Pancreas (tissue), 10 donors: Measurements from ENCODE around the gene LAMC2. TPM values are rescaled to one million over a fixed set of nuclear protein-coding genes. Genes with fewer than 3 reads are reported as not detected.

Experiments
- ATAC-seq, 4 donors: fragments of 200-7000 bp; cut with Tn5 transposase; one replicate each; pipeline versions ENCODE4 v1.8.0 to v1.9.1; 2020; ENCODE audit warnings: mild to moderate bottlenecking in 4 of 4, moderate library complexity in 4 of 4
- DNase-seq, 6 donors: peaks; one replicate each; pipeline ENCODE4 v3.0.0-alpha.2; 2020
- FAIRE-seq: peaks from 2 replicates; lab custom pipeline; 2012; peaks lifted over from hg19 to GRCh38; lab: Jason Lieb, UNC
- H3K27ac ChIP-seq, 4 donors: fragments of 200-600 bp; sonication (generic); 1 replicate in 3 of 4; 2 replicates in 1 of 4; pipeline versions ENCODE4 v1.5.0 to v1.8.0; 2020
- H3K27me3 ChIP-seq, 4 donors: fragments of 200-600 bp; one replicate each; pipeline ENCODE4 v1.8.0; 2021
- H3K36me3 ChIP-seq, 3 donors: fragments of 200-600 bp; sonication (generic) in 1 of 3; one replicate each; pipeline versions ENCODE4 v1.5.0 to v1.8.0; 2020 to 2021
- H3K4me1 ChIP-seq, 3 donors: fragments of 200-600 bp; one replicate each; pipeline ENCODE4 v1.8.0; 2021
- H3K4me3 ChIP-seq, 4 donors: fragments of 200-600 bp; sonication (generic) in 2 of 4; one replicate each; pipeline versions ENCODE4 v1.5.0 to v1.8.0; 2020 to 2021
- H3K9me3 ChIP-seq, 4 donors: fragments of 200-600 bp; one replicate each; pipeline ENCODE4 v1.8.0; 2021
- CTCF ChIP-seq, 4 donors: fragments of 200-600 bp; sonication (generic) in 3 of 4; IDR thresholded peaks; one replicate each; pipeline versions ENCODE4 v1.5.0 to v1.8.0; 2021; ENCODE audit warnings: antibody characterized with exemption in 4 of 4
- WGBS, 2 donors: extraction: QIAGEN DNeasy Blood & Tissue Kit; methylation state at CpG; one replicate each; pipeline ENCODE4 v1.1.7; 2013; 5-methylcytosine and 5-hydroxymethylcytosine counted together
- intact Hi-C, 3 donors: fragments of 100-400 bp; cut with DNase I; formaldehyde crosslinking; loops; one replicate each; pipeline versions ENCODE4 v1.11.1 to v1.14.2; 2022
- polyA plus RNA-seq, 2 donors: library from polyadenylated mRNA; stranded (reverse); fragments of 200-250 nt; gene quantifications; one replicate each; pipeline ENCODE4 v1.2.3, GENCODE V29; 2013
- total RNA-seq, 6 donors: library from RNA; stranded (reverse); fragmentation: NEBNext Ultra II Directional in 4 of 6; extraction: Animal tissue kit (Norgen Biotek cat#: 25700) in 4 of 6; gene quantifications; one replicate each; pipeline versions ENCODE4 v1.2.1 to v1.2.4, GENCODE V29; 2021 to 2023
- donor health status: healthy with polysubstance abuse.
- donor health status: DM: no; HTN: no; CAD: no; lungs with moderate emphysema.
- donor health status: DM: no; HTN: no; CAD: no.
- donor health status: control.
- donor health status: control.
- donor health status: Bipolar disorder and iron deficiency.
- donor health status: DM: yes; HTN: yes; CAD: no.
- donor health status: DM: no; HTN: no; CAD: no.
- donor health status: DM: no; HTN: no; CAD: no.
- donor health status: DM: yes; HTN: yes; CAD: no.

Gene LAMC2
- total and polyA plus RNA-seq, 8 donors = 1.3 to 31.2 (median 2.2) TPM

GRCh38 chr1:183142171-183142570, 43.9 kb upstream of the LAMC2 start:
- intact Hi-C loops = no loop called here
- no peaks in the 10 kb centered on the region for H3K27me3 ChIP-seq
- no peak for DNase-seq
- H3K36me3 ChIP-seq = peaks cover 0 to 33% (median 6%) of the 10 kb centered on the region in 3 donors
- H3K9me3 ChIP-seq = no peaks in the 10 kb centered on the region
- H3K4me1 ChIP-seq = peaks cover 0 to 15% (median 4%) of the 10 kb centered on the region in 3 donors
- 65 to 67% methylated on average over 2 of the region's 2 CpGs for WGBS, 2 donors
- no peak overlapping the region for H3K4me3 ChIP-seq
- no peak for FAIRE-seq
- no peak for ATAC-seq
- TF ChIP-seq CTCF (IDR thresholded peaks at IDR 0.05) = no peak
- no peak overlapping the region for H3K27ac ChIP-seq

GRCh38 chr1:183143576-183144315, 42.3 kb upstream of the LAMC2 start:
- 85 to 88% methylated on average over 7 of the region's 7 CpGs for WGBS, 2 donors
- no peaks in the 10 kb centered on the region for H3K27me3 ChIP-seq
- H3K27ac ChIP-seq = no peak overlapping the region
- DNase-seq (no peak), ATAC-seq (no peak), FAIRE-seq (no peak)
- peaks cover 0 to 15% (median 4%) of the 10 kb centered on the region in 3 donors for H3K4me1 ChIP-seq
- intact Hi-C loops = no loop called here
- H3K9me3 ChIP-seq = no peaks in the 10 kb centered on the region
- TF ChIP-seq CTCF (IDR thresholded peaks at IDR 0.05) = no peak
- H3K36me3 ChIP-seq = peaks cover 0 to 28% (median 6%) of the 10 kb centered on the region in 3 donors
- H3K4me3 ChIP-seq = no peak overlapping the region

GRCh38 chr1:183144752-183145151, 41.3 kb upstream of the LAMC2 start:
- DNase-seq = no peak
- Histone ChIP-seq H3K27ac (no peak overlapping the region), H3K4me3 (no peak overlapping the region), H3K9me3 (no peaks in the 10 kb centered on the region), H3K4me1 (peaks cover 0 to 6% (median 1%) of the 10 kb centered on the region in 3 donors), H3K36me3 (peaks cover 0 to 28% (median 6%) of the 10 kb centered on the region in 3 donors), H3K27me3 (no peaks in the 10 kb centered on the region)
- FAIRE-seq = no peak
- intact Hi-C loops = no loop called here
- no peak for TF ChIP-seq CTCF (IDR thresholded peaks at IDR 0.05)
- no peak for ATAC-seq
- WGBS, 2 donors = 60 to 85% methylated on average over 3 of the region's 3 CpGs

- no peak for TF ChIP-seq CTCF (IDR thresholded peaks at IDR 0.05)
- no peak overlapping the region for H3K27ac ChIP-seq
- H3K4me1 ChIP-seq = no peaks in the 10 kb centered on the region
- H3K27me3 ChIP-seq = no peaks in the 10 kb centered on the region
- peaks cover 0 to 10% (median 0%) of the 10 kb centered on the region in 3 donors for H3K36me3 ChIP-seq
- no peak overlapping the region for H3K4me3 ChIP-seq
- no peaks in the 10 kb centered on the region for H3K9me3 ChIP-seq
- ATAC-seq (no peak), FAIRE-seq (no peak), DNase-seq (no peak)
- WGBS, 2 donors = 88 to 97% methylated on average over 2 of the region's 2 CpGs
- intact Hi-C loops = no loop called here
Observed at GRCh38 chr1:183147735-183148134, 38.3 kb upstream of the LAMC2 start.

GRCh38 chr1:183148599-183148998, 37.5 kb upstream of the LAMC2 start:
- no peak for TF ChIP-seq CTCF (IDR thresholded peaks at IDR 0.05)
- no peak overlapping the region for H3K27ac ChIP-seq
- H3K27me3 ChIP-seq = no peaks in the 10 kb centered on the region
- H3K36me3 ChIP-seq = peaks cover 0 to 4% (median 0%) of the 10 kb centered on the region in 3 donors
- WGBS, 2 donors = 25 to 28% methylated on average over 5 of the region's 5 CpGs
- DNase-seq (no peak), FAIRE-seq (no peak), ATAC-seq (peak in 2 of 4 donors; percentile 31 to 45)
- H3K4me3 ChIP-seq = no peak overlapping the region
- no peaks in the 10 kb centered on the region for H3K9me3 ChIP-seq
- intact Hi-C loops = no loop called here
- no peaks in the 10 kb centered on the region for H3K4me1 ChIP-seq
